ENCODE results near the gene PAPPA.

PAPPA gene

GRCh38 chr9:116420993-116421538 lies 267.5 kb downstream of the PAPPA start:
- Histone ChIP-seq H3K4me3 (no peak overlapping the region), H3K4me2 (no peak overlapping the region), H3K27me3 (no peaks in the 10 kb centered on the region), H3K9ac (no peak overlapping the region), H3K27ac (no peak overlapping the region), H3K4me1 (no peaks in the 10 kb centered on the region), H4K20me1 (no peaks in the 10 kb centered on the region), H3K36me3 (no peaks in the 10 kb centered on the region), H3K9me3 (no peaks in the 10 kb centered on the region)
- no peak for TF ChIP-seq Cebpa-rat (IDR thresholded peaks at IDR 0.05)

GRCh38 chr9:116422119-116422979 lies 268.8 kb downstream of the PAPPA start:
- Histone ChIP-seq H3K4me3 (no peak overlapping the region), H3K9me3 (no peaks in the 10 kb centered on the region), H3K36me3 (no peaks in the 10 kb centered on the region), H3K4me1 (no peaks in the 10 kb centered on the region), H3K9ac (no peak overlapping the region), H3K27me3 (no peaks in the 10 kb centered on the region), H3K27ac (no peak overlapping the region), H4K20me1 (no peaks in the 10 kb centered on the region), H3K4me2 (no peak overlapping the region)
- no peak for TF ChIP-seq Cebpa-rat (IDR thresholded peaks at IDR 0.05)

- Histone ChIP-seq H3K4me1 (no peaks in the 10 kb centered on the region), H3K27me3 (no peaks in the 10 kb centered on the region), H3K27ac (no peak overlapping the region), H3K36me3 (no peaks in the 10 kb centered on the region), H3K9me3 (no peaks in the 10 kb centered on the region), H3K9ac (no peak overlapping the region), H4K20me1 (no peaks in the 10 kb centered on the region), H3K4me3 (no peak overlapping the region), H3K4me2 (no peak overlapping the region)
- no peak for TF ChIP-seq Cebpa-rat (IDR thresholded peaks at IDR 0.05)
These were observed 269.6 kb downstream of the PAPPA start for GRCh38 chr9:116423149-116423548.

GRCh38 chr9:116425244-116425643 lies 271.7 kb downstream of the PAPPA start:
- Histone ChIP-seq H3K4me1 (no peaks in the 10 kb centered on the region), H3K27ac (no peak overlapping the region), H3K4me3 (no peak overlapping the region), H3K27me3 (no peaks in the 10 kb centered on the region), H4K20me1 (no peaks in the 10 kb centered on the region), H3K9me3 (no peaks in the 10 kb centered on the region), H3K9ac (no peak overlapping the region), H3K4me2 (no peak overlapping the region), H3K36me3 (no peaks in the 10 kb centered on the region)
- TF ChIP-seq Cebpa-rat (IDR thresholded peaks at IDR 0.05), result no peak

- no peaks in the 10 kb centered on the region for H3K36me3 ChIP-seq
- H3K27me3 ChIP-seq, result no peaks in the 10 kb centered on the region
- no peak overlapping the region for H3K27ac ChIP-seq
- H3K4me1 ChIP-seq, result no peaks in the 10 kb centered on the region
- no peaks in the 10 kb centered on the region for H4K20me1 ChIP-seq
- no peak overlapping the region for H3K4me2 ChIP-seq
- H3K4me3 ChIP-seq, result no peak overlapping the region
- H3K9ac ChIP-seq, result no peak overlapping the region
- TF ChIP-seq Cebpa-rat (IDR thresholded peaks at IDR 0.05), result no peak
- H3K9me3 ChIP-seq, result no peaks in the 10 kb centered on the region
These were observed 277.3 kb downstream of the PAPPA start for GRCh38 chr9:116430849-116431248.

GRCh38 chr9:116432051-116432450 lies 278.5 kb downstream of the PAPPA start:
- Histone ChIP-seq H3K4me3 (no peak overlapping the region), H3K4me1 (no peaks in the 10 kb centered on the region), H3K9me3 (no peaks in the 10 kb centered on the region), H4K20me1 (no peaks in the 10 kb centered on the region), H3K9ac (no peak overlapping the region), H3K4me2 (no peak overlapping the region), H3K27ac (no peak overlapping the region), H3K27me3 (no peaks in the 10 kb centered on the region), H3K36me3 (no peaks in the 10 kb centered on the region)
- no peak for TF ChIP-seq Cebpa-rat (IDR thresholded peaks at IDR 0.05)

GRCh38 chr9:116434314-116434713 lies 280.7 kb downstream of the PAPPA start:
- no peaks in the 10 kb centered on the region for H3K4me1 ChIP-seq
- no peaks in the 10 kb centered on the region for H4K20me1 ChIP-seq
- no peak overlapping the region for H3K4me3 ChIP-seq
- no peaks in the 10 kb centered on the region for H3K36me3 ChIP-seq
- H3K27ac ChIP-seq, result no peak overlapping the region
- no peak overlapping the region for H3K9ac ChIP-seq
- H3K9me3 ChIP-seq, result no peaks in the 10 kb centered on the region
- no peaks in the 10 kb centered on the region for H3K27me3 ChIP-seq
- TF ChIP-seq Cebpa-rat (IDR thresholded peaks at IDR 0.05), result no peak
- no peak overlapping the region for H3K4me2 ChIP-seq

- no peaks in the 10 kb centered on the region for H4K20me1 ChIP-seq
- no peaks in the 10 kb centered on the region for H3K9me3 ChIP-seq
- no peak for TF ChIP-seq Cebpa-rat (IDR thresholded peaks at IDR 0.05)
- H3K4me3 ChIP-seq, result no peak overlapping the region
- H3K4me2 ChIP-seq, result no peak overlapping the region
- no peaks in the 10 kb centered on the region for H3K4me1 ChIP-seq
- H3K9ac ChIP-seq, result no peak overlapping the region
- no peak overlapping the region for H3K27ac ChIP-seq
- no peaks in the 10 kb centered on the region for H3K27me3 ChIP-seq
- no peaks in the 10 kb centered on the region for H3K36me3 ChIP-seq
These were observed 282.1 kb downstream of the PAPPA start for GRCh38 chr9:116435706-116436105.

- H3K9me3 ChIP-seq, result no peaks in the 10 kb centered on the region
- H3K4me1 ChIP-seq, result no peaks in the 10 kb centered on the region
- no peaks in the 10 kb centered on the region for H3K27me3 ChIP-seq
- H4K20me1 ChIP-seq, result no peaks in the 10 kb centered on the region
- H3K4me3 ChIP-seq, result no peak overlapping the region
- H3K4me2 ChIP-seq, result no peak overlapping the region
- TF ChIP-seq Cebpa-rat (IDR thresholded peaks at IDR 0.05), result no peak
- no peak overlapping the region for H3K9ac ChIP-seq
- H3K27ac ChIP-seq, result no peak overlapping the region
- H3K36me3 ChIP-seq, result no peaks in the 10 kb centered on the region
These were observed 282.5 kb downstream of the PAPPA start for GRCh38 chr9:116436121-116436520.

All from BLaER1 (cell line).